AG10803 (cell line): ENCODE data around the gene LIMS1.
"Not testable (repeated sequence)": the region's sequence is repeated elsewhere in the genome, so short reads cannot be mapped to it uniquely, and the experiment has no call there.

Experiments used
- DNase-seq: peaks from one replicate; pipeline ENCODE4 v3.0.0; 2010; ENCODE audit warnings: low read depth
- H3K4me3 ChIP-seq: 2 replicates; pipeline ENCODE4 v1.5.1; 2011; ENCODE audit warnings: mild to moderate bottlenecking, low read length, control low read depth

Gene LIMS1

GRCh38 chr2:108661493-108661892 is 127.2 kb downstream of the LIMS1 start:
- not testable (repeated sequence) for H3K4me3 ChIP-seq, DNase-seq

- not testable (repeated sequence) for H3K4me3 ChIP-seq
- DNase-seq = peak; percentile 56
Observed at GRCh38 chr2:108662207-108662612, 127.9 kb downstream of the LIMS1 start.

GRCh38 chr2:108663346-108663745 is 129.1 kb downstream of the LIMS1 start:
- DNase-seq = peak; percentile 54
- H3K4me3 ChIP-seq = not testable (repeated sequence)

DNA sequence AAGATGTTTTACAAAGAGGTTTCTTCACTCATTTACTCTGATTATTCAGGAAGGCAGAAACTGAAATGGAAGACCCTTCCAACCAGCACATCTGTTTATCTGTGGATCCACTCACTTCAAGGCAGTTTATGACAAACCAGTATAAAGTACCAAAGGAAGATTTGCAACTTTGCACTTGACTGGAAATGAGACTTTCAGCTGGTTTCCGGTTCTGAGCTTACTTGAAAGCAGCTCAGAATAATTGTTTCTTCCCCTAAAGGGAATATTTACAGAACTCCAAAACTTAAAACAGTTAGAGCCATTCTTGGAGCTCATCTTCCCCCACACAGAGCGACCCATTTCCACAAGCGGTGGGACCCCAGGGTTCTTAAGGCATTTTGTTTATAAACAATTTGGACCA is 129.8 kb downstream of the LIMS1 start:
- not testable (repeated sequence) for H3K4me3 ChIP-seq, DNase-seq

GRCh38 chr2:108664979-108665378 is 130.7 kb downstream of the LIMS1 start:
- not testable (repeated sequence) for H3K4me3 ChIP-seq, DNase-seq

GRCh38 chr2:108665975-108666374 is 131.7 kb downstream of the LIMS1 start:
- not testable (repeated sequence) for H3K4me3 ChIP-seq, DNase-seq

GRCh38 chr2:108667140-108667539 is 132.9 kb downstream of the LIMS1 start:
- not testable (repeated sequence) for H3K4me3 ChIP-seq
- DNase-seq = peak; percentile 26

GRCh38 chr2:108670282-108670681 is 136.0 kb downstream of the LIMS1 start:
- not testable (repeated sequence) for DNase-seq, H3K4me3 ChIP-seq

GRCh38 chr2:108672200-108672805 is 138.0 kb downstream of the LIMS1 start:
- not testable (repeated sequence) for H3K4me3 ChIP-seq, DNase-seq

DNA sequence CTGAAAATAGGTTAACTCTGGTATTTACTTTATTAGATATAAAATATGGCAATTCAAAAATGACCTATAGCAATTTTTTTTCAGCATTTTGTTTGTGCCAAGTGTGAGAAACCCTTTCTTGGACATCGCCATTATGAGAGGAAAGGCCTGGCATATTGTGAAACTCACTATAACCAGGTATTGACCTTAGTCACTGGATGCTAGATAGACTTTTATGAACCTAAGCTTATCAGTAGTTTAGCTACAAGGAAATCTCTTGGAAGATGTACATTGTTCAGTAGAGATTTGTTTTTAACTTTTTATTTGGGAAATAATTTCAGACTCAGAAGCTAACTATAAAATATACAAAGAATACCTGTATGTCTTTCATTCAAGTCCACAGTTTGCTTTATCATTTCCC is 142.3 kb downstream of the LIMS1 start:
- DNase-seq, H3K4me3 ChIP-seq: not testable (repeated sequence)

DNA sequence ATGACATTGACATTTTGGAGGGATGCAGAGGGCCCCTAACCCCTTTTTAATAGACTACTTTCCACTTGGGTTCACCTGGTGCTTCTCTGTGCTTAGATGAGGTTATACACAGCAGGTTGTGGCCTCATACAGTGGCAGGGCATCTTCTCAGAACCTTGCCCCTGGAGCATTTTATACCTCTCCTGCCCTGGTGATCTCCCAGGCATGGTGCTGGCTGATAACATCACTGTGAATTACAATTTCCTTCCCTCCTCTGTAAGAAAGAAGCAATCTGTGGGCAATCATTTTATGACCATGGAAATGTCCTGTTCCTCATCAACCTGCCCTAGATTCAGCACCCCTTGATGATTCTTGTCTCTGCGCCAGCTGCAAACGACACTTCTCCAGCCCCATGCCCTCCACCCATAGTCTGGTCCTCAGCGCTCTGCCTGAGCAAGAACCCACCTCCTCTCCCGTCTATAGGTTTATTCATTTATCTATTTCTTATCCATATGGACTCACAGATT is 143.0 kb downstream of the LIMS1 start:
- DNase-seq, H3K4me3 ChIP-seq: not testable (repeated sequence)

- DNase-seq = peak; percentile 74
- not testable (repeated sequence) for H3K4me3 ChIP-seq
Observed at GRCh38 chr2:108678198-108678651, 144.0 kb downstream of the LIMS1 start.

DNA sequence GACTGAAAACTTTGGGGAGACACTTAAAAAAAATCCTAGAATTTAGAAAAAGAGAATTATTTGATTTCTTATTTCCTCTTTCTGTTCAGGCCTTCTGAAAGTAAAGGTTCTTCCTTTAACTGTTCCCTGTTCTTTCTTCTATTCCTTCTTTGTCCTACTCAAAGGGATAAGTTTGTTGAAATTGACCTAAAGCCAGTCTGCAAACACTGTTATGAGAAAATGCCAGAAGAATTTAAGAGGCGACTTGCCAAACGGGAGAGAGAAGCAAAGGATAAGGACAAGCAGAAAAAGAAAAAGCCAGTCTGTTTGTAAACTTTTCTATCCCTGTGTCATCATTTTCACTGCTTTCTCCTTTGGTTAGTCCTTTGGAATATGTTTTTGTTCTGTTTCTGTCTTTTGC is 146.5 kb downstream of the LIMS1 start:
- H3K4me3 ChIP-seq, DNase-seq: not testable (repeated sequence)

- not testable (repeated sequence) for DNase-seq, H3K4me3 ChIP-seq
Observed at GRCh38 chr2:108688818-108689756, 154.8 kb downstream of the LIMS1 start.

DNA sequence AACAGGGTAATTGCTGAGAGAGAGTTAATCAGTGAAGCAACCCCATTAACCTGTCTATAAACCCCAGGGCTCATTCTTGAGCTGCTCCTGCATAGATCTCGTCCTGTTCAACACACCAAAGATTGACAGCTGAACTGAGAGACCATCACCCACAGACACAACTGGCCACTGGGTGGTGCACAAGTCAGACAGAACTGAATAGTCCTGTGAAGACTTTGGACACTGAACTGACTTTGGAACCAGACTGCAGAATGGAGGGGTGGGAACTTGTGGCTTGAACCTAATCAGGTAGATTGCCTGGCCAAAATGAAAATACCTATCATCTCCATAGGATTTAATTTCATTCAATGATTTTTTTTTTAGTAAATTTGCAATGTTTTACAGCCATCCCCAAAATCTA is 155.7 kb downstream of the LIMS1 start:
- not testable (repeated sequence) for H3K4me3 ChIP-seq, DNase-seq
